Breast epithelium (tissue), 4 donors: Measurements from ENCODE around the gene CCDC138. TPM values are rescaled to one million over a fixed set of nuclear protein-coding genes. Genes with fewer than 3 reads are reported as not detected.

Experiments used
- DNase-seq, 2 donors: peaks; one replicate each; pipeline ENCODE4 v3.0.0-alpha.2; 2019; ENCODE audit warnings: low spot score in 2 of 2
- H3K27ac ChIP-seq, 2 donors: fragments of 200-600 bp; sonication (generic) in 1 of 2; one replicate each; pipeline ENCODE4 v1.5.1; 2016 to 2019; ENCODE audit warnings: mild to moderate bottlenecking in 1 of 2
- H3K27me3 ChIP-seq, 2 donors: fragments of 200-600 bp; sonication (generic) in 1 of 2; one replicate each; pipeline versions ENCODE4 v1.5.1 to v1.6.0; 2017 to 2019; ENCODE audit warnings: control low read depth in 1 of 2, mild to moderate bottlenecking in 1 of 2
- H3K36me3 ChIP-seq: fragments of 200-600 bp; one replicate; pipeline ENCODE4 v1.5.1; 2019
- H3K4me1 ChIP-seq, 2 donors: fragments of 200-600 bp; sonication (generic); one replicate each; pipeline ENCODE4 v1.5.1; 2016 to 2019; ENCODE audit warnings: control low read depth in 1 of 2
- H3K4me3 ChIP-seq, 3 donors: fragments of 200-600 bp; sonication (generic); 1 replicate in 2 of 3; 2 replicates in 1 of 3; pipeline ENCODE4 v1.5.1; 2016 to 2019; ENCODE audit warnings: mild to moderate bottlenecking in 3 of 3, moderate library complexity in 2 of 3
- H3K9me3 ChIP-seq, 2 donors: fragments of 200-600 bp; sonication (generic) in 1 of 2; one replicate each; pipeline ENCODE4 v1.5.1; 2016 to 2019; ENCODE audit warnings: control low read depth in 1 of 2
- POLR2A ChIP-seq: fragments of 450-650 bp; IDR thresholded peaks from one replicate; pipeline ENCODE4 v1.6.1; 2016; ENCODE audit warnings: antibody characterized with exemption, mild to moderate bottlenecking, moderate library complexity
- POLR2AphosphoS5 ChIP-seq, 3 donors: sonication (generic); formaldehyde crosslinking; IDR thresholded peaks; one replicate each; pipeline ENCODE4 v1.6.1; 2017; ENCODE audit warnings: antibody characterized with exemption in 3 of 3
- intact Hi-C: fragments of 100-400 bp; cut with DNase I; formaldehyde crosslinking; loops from one replicate; pipeline ENCODE4 v1.15.1; 2023; ENCODE audit warnings: low total_unique reads
- total RNA-seq, 3 donors: library from RNA; depleted of rRNA; stranded (reverse); fragments of >200 nt; gene quantifications; one replicate each; pipeline ENCODE4 v1.1.0, GENCODE V29; 2016
- TF ChIP-seq, protein P1 (sequence below), 3 donors: fragments of 450-650 bp; IDR thresholded peaks; one replicate each; pipeline ENCODE4 v1.5.1; 2016 to 2017; ENCODE audit warnings: antibody characterized with exemption in 3 of 3, mild to moderate bottlenecking in 3 of 3, moderate library complexity in 3 of 3

CCDC138 gene
- total RNA-seq, 3 donors from 2014 or later, result 2.1 to 13.5 (median 5.2) TPM

DNA sequence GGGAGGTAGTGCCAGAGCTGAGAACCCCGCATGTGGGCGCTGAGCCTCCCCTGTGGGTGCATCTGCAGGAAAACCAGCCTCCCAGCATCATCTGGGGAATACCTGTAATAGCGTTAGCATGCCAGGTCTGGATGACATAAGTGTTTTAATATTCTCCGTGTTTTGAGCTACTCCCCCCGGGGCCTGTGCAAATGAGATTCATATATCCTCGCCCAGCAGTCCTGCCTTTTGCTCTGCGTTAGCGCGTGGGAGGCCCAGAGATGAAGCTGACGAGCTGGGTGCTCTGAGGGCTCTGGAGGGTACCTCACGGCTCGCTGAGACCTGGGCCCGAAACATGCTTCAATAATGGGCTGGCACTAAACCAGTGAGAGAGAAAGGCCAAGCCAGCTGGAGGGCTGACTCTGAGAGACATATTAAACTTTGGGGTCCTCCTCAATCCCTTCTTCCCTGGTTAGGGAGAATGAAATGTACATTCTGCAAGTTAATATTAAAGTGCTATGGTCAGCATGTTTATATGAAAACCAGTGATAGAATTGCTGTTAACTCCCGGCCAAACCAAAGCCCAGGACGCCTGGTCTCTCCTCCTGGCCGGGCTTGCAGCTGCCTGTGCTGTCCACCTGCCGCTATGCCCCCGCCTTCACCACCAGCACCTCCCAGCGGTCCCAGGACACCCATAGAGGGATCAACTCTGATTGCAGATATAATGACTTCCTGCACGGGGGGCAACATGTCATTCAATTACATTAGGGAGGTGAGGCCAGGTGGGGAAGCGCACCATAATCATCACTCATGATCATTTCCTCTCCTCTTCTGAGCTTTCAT, 125.4 kb downstream of the CCDC138 start:
- intact Hi-C loops, result no loop called here
- no peaks in the 10 kb centered on the region for H3K9me3 ChIP-seq
- no peaks in the 10 kb centered on the region for H3K4me1 ChIP-seq
- no peaks in the 10 kb centered on the region for H3K27me3 ChIP-seq
- peak in 1 of 2 donors; percentile 14 for DNase-seq
- H3K27ac ChIP-seq, result no peak overlapping the region
- H3K36me3 ChIP-seq, result no peaks in the 10 kb centered on the region
- no peak overlapping the region for H3K4me3 ChIP-seq
- TF ChIP-seq POLR2A, result no peak
- no peak for TF ChIP-seq POLR2AphosphoS5 (IDR thresholded peaks at IDR 0.05)
- TF ChIP-seq, protein P1, sequence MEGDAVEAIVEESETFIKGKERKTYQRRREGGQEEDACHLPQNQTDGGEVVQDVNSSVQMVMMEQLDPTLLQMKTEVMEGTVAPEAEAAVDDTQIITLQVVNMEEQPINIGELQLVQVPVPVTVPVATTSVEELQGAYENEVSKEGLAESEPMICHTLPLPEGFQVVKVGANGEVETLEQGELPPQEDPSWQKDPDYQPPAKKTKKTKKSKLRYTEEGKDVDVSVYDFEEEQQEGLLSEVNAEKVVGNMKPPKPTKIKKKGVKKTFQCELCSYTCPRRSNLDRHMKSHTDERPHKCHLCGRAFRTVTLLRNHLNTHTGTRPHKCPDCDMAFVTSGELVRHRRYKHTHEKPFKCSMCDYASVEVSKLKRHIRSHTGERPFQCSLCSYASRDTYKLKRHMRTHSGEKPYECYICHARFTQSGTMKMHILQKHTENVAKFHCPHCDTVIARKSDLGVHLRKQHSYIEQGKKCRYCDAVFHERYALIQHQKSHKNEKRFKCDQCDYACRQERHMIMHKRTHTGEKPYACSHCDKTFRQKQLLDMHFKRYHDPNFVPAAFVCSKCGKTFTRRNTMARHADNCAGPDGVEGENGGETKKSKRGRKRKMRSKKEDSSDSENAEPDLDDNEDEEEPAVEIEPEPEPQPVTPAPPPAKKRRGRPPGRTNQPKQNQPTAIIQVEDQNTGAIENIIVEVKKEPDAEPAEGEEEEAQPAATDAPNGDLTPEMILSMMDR (IDR thresholded peaks at IDR 0.05), result no peak

DNA sequence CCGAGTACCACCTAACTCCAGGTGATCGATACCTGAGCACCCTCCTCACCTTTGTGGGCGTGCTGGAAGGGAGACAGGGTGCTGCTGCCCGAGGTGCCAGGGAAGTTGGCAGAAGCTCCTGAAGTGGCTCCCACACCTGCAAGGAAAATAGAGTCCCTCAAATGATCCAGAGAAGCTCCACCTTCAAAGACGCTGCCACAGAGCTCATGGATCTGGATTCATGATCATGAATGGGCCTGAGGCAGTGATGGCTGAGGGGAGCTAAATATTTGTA, 126.0 kb downstream of the CCDC138 start:
- no peaks in the 10 kb centered on the region for H3K9me3 ChIP-seq
- no peak for DNase-seq
- H3K4me1 ChIP-seq, result no peaks in the 10 kb centered on the region
- no peaks in the 10 kb centered on the region for H3K36me3 ChIP-seq
- intact Hi-C loops, result no loop called here
- no peak overlapping the region for H3K4me3 ChIP-seq
- no peaks in the 10 kb centered on the region for H3K27me3 ChIP-seq
- TF ChIP-seq POLR2AphosphoS5 (IDR thresholded peaks at IDR 0.05), result no peak
- TF ChIP-seq POLR2A, result no peak
- TF ChIP-seq, protein P1 (IDR thresholded peaks at IDR 0.05), result no peak
- no peak overlapping the region for H3K27ac ChIP-seq

- no peaks in the 10 kb centered on the region for H3K9me3 ChIP-seq
- DNase-seq, result peak in 1 of 2 donors; percentile 33
- no peaks in the 10 kb centered on the region for H3K27me3 ChIP-seq
- TF ChIP-seq, protein P1 (IDR thresholded peaks at IDR 0.05), result no peak
- TF ChIP-seq POLR2A (no peak), POLR2AphosphoS5 (IDR thresholded peaks at IDR 0.05) (no peak)
- no peak overlapping the region for H3K27ac ChIP-seq
- no peaks in the 10 kb centered on the region for H3K36me3 ChIP-seq
- intact Hi-C loops, result no loop called here
- H3K4me3 ChIP-seq, result no peak overlapping the region
- no peaks in the 10 kb centered on the region for H3K4me1 ChIP-seq
These were observed 129.7 kb downstream of the CCDC138 start for GRCh38 chr2:108916122-108916795.

GRCh38 chr2:108916796-108917421, 130.3 kb downstream of the CCDC138 start:
- no peaks in the 10 kb centered on the region for H3K9me3 ChIP-seq
- H3K4me1 ChIP-seq, result no peaks in the 10 kb centered on the region
- H3K27me3 ChIP-seq, result no peaks in the 10 kb centered on the region
- TF ChIP-seq POLR2A (no peak), POLR2AphosphoS5 (IDR thresholded peaks at IDR 0.05) (no peak)
- TF ChIP-seq, protein P1 (IDR thresholded peaks at IDR 0.05), result no peak
- no peak overlapping the region for H3K27ac ChIP-seq
- intact Hi-C loops, result no loop called here
- peak in 1 of 2 donors; percentile 17 for DNase-seq
- no peak overlapping the region for H3K4me3 ChIP-seq
- H3K36me3 ChIP-seq, result no peaks in the 10 kb centered on the region

DNA sequence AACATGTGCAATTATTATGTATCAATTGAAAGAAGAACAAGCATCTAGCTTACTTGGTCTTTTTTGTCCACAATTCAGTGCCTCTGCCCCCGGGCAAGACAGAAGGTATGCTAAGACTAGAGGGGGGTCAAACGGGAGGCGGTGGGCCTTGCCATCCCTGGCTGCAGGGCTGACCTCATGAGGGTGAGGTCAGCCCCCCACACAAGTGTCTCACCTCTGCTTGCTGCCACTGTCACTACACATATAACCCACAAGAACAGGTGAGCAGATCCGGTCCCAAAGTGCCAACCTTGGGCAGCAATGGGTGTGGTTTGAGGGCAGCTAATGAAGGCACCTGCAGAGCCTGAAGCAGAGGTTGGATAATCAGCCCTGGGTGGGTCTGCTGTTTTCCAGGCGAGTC, 131.0 kb downstream of the CCDC138 start:
- peak in 1 of 2 donors; percentile 15 for DNase-seq
- H3K27ac ChIP-seq, result no peak overlapping the region
- H3K36me3 ChIP-seq, result no peaks in the 10 kb centered on the region
- no peaks in the 10 kb centered on the region for H3K9me3 ChIP-seq
- H3K27me3 ChIP-seq, result no peaks in the 10 kb centered on the region
- TF ChIP-seq POLR2AphosphoS5 (IDR thresholded peaks at IDR 0.05) (no peak), POLR2A (no peak)
- TF ChIP-seq, protein P1 (IDR thresholded peaks at IDR 0.05), result no peak
- no peaks in the 10 kb centered on the region for H3K4me1 ChIP-seq
- intact Hi-C loops, result no loop called here
- no peak overlapping the region for H3K4me3 ChIP-seq
